Activated CD4-positive, alpha-beta T cell treated with anti-CD3 and anti-CD28 coated beads, Interleukin-2, amount 50 U/mL, for 48 hours (primary cell): Measurements from ENCODE around the gene CHRM4.
A peak's percentile ranks its signal among the peaks of the same experiment; 100 is the strongest.

Source experiments
- DNase-seq, 2 experiments: peaks; one replicate each; pipeline ENCODE4 v3.0.0-alpha.2; 2020

CHRM4 gene

GRCh38 chr11:46402957-46403902 lies 11.7 kb upstream of the CHRM4 start:
- DNase-seq: no peak

- no peak for DNase-seq
These were observed 6.0 kb upstream of the CHRM4 start for GRCh38 chr11:46397526-46397925.

- DNase-seq: no peak
These were observed 2.2 kb upstream of the CHRM4 start for GRCh38 chr11:46393759-46394158.

GRCh38 chr11:46393231-46393616 lies 1.6 kb upstream of the CHRM4 start:
- DNase-seq: no peak

DNA sequence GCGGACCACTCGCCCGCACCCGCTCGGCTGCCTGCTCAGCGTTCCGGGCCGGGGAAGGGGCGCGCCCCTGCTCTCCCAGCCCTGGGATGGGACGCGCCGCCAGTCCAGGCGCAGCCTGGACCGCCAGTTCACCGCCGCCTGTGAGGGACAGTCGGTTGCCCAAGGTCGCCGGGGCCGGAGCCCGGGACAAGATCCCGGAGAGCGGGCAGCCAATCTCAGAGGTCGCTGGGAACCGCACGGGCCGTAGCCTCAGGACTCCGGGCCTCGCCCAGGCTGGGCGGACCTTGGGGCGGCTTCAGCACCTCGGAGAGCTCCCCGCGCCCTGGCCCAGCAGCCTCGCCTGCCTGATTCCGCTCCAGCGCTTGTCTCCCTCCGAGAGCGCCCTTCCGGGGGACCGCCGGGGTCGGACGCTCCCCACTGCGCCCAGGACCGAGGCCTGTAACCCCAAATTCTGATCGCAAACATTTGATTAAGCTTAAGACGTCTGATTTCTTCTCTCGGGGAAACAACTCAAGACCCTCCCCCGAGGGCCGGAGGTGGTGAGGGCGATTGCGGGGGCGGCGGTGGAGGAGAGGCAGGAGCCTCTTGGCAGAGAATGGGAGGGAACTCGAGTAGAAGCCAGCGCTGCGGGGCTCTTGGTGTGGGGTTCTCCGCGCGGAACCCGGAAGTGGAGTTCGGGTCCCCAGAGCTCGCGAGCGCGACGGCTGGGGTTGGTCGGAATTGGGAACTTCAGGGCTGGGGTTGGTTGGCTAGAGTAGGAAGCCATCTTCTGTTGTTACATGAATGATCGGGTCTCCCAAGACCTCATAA lies 1.1 kb upstream of the CHRM4 start:
- DNase-seq: peak; percentile 79 to 82

GRCh38 chr11:46391186-46391577 lies 394 bp downstream of the CHRM4 start:
- DNase-seq: no peak

DNA sequence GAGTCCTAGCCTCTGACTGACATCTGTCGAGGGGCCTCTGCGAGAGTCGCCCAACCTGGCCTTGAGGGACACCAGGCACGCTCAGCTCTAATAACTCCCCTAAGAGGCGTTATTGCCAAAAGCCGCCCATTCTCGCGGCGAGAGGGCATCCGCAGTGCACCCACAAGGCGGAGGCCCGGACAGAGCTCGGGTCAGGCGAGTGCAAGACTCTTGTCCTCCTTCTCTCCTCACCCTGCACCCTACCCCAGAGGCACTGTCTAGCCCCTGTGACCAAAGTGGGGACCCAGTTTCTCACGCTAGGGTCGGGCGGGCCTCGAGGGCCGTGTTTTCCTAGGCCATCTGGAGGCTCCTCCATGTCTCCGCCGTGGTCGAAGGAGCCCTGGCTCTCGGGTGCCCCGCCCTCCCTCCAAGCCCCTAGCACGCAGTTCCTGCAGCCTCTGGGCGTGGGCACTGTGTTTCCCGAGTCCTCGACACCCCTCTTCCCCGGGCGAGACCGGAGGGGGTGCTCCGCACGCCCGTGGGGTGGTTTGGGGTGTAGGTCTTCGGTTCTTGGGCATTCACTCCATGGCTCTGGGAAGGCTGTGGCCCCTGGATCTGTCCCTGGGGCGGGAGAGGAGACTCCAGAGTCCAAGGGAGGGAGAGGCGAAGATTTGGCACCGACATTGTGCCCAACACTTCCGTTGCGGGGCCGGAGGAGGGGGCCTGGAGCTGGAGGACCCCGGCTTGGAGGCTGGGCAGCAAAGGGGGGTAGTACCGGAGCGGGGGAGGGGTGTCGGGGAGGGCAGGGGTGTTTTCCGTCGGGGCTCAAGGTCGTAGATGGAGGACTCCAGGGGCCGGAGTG lies 1.0 kb downstream of the CHRM4 start:
- no peak for DNase-seq

DNA sequence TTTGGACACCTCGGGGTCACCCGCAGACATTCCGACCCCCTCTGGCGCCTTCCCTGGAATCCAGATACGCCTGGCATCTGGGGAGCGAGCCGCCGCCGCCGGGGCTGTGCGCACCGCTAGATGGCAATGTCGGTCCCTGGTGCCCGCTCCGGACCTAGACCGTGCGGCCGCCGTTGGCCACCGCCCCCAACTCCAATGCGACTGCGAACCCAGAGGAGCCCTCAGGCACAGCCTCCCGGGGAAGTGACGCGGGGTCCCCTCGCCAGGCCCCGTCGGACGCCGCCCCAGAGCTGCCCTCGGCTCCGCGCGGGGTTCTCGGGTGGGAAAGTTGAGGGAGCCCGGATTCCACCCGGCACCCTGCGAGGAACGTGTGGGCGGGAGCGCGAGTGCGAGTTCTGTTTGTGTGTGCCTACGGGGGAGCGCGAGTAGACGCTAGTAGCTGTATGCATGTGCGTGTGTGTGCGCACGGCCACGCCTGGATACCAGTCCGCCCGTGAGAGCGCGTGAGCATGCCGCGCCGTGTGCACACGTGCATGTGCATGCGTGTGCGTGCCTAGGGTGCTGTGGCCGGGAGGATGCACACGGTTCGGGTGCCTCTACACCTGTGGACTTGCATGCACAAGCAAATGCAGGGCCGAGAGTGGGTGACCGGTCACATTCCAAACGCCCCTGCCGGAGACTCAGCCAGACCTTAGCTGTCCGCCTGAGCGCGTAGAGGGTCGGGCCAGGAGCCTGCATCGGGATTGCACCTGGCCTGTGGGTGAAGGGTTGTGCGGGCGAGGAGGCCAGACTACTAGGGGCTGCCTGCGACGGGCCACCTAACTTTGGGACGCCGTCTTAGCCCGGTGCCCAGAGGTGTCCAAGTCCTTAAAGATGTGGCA lies 1.9 kb downstream of the CHRM4 start:
- peak; percentile 73 to 79 for DNase-seq

- DNase-seq: no peak
These were observed 2.7 kb downstream of the CHRM4 start for GRCh38 chr11:46388619-46389449.

DNA sequence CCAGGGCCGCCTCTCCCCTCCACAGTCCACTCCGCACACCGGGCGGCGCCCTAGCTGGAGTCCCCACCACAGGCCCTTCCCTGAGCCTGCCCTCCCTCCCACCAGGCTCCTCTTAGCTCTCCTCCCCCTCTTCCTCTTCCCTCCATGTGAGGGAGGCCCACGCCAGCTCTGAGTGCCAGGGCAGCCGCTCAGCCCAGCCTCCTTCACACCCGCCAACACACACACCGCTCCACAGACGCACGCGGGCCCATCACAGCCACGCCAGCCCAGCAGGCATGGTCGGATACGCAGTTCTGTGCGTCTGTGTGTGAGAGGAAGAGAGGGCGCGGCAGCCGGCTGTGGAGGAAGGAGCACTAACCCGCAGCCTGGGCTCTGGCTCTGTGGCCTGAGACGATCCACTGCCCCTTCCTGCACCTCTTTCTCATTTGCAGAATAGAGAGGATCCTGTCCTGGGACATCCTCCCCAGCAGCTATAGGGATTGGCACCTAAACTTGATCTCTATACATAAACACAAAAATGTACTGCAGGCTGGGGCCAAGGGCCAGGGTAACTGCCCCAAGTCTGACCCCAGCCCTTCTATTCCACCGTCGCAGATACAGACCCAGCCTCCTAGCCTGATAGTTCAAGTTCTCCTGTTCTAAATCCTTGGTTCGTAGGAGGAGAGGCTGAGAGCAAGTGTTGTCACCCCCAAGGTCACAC lies 3.5 kb downstream of the CHRM4 start:
- no peak for DNase-seq

GRCh38 chr11:46387456-46387855 lies 4.1 kb downstream of the CHRM4 start:
- no peak for DNase-seq

GRCh38 chr11:46386674-46387073 lies 4.9 kb downstream of the CHRM4 start:
- DNase-seq: no peak

DNA sequence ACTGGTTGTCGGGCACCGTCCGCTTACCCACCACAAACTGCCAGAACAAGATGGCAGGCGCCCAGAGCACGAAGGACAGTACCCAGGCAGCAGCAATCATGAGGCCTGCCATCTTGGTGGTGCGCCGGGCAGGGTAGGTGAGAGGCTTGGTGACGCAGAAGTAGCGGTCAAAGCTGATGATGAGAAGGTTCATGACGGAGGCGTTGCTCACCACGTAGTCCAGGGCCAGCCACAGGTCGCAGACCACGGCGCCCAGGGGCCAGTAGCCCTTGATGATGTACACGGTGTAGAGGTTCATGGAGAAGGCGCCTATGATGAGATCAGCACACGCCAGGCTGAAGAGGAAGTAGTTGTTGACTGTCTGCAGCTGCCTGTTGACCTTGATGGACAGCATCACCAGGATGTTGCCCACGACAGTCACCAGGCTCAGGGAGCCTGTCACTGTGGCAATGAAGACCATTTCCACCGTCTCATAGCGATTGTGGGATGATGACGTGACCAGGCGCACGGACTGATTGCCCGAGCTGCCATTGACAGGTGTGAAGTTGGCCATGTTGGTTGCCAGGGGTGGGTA lies 5.5 kb downstream of the CHRM4 start:
- no peak for DNase-seq

DNA sequence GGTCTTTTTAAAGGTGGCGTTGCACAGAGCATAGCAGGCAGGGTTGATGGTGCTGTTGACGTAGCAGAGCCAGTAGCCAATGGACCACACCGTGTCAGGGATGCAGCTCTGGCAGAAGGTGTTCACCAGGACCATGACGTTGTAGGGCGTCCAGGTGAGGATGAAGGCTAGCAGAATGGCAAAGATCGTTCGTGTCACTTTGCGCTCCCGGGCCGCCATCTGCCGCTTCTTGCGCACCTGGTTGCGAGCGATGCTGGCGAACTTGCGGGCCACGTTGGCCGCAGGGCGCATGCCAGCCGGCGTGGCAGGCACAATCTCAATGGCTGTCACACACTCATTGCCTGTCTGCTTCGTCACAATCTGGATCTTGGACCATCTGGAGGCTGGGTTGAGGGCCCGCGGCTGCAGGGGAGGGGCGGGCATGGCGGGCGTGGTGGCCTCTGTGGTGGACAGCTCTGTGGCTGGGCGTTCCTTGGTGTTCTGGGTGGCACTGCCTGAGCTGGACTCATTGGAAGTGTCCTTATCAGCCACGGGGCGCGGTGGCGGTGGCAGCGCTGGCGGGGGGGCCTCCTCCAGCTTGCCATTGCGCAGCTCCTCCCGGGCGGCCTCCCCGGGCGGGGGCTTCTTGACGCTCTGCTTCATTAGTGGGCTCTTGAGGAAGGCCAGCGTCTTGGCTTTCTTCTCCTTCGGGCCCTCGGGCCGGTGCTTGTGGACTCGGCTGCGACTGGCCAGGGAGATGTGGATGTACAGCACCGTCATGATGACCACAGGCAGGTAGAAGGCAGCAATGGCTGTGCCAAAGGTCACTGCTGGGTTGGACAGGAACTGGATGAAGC lies 6.2 kb downstream of the CHRM4 start:
- no peak for DNase-seq

- DNase-seq: no peak
These were observed 7.4 kb downstream of the CHRM4 start for GRCh38 chr11:46383974-46384701.

DNA sequence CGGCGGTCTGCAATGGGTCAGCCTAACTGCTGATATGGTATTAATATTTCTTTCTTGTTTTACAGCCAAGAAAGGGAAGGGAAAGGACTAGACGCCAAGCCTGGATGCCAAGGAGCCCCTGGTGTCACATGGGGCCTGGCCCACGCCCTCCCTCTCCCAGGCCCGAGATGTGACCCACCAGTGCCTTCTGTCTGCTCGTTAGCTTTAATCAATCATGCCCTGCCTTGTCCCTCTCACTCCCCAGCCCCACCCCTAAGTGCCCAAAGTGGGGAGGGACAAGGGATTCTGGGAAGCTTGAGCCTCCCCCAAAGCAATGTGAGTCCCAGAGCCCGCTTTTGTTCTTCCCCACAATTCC lies 8.2 kb downstream of the CHRM4 start:
- no peak for DNase-seq

- no peak for DNase-seq
These were observed 8.8 kb downstream of the CHRM4 start for GRCh38 chr11:46382646-46383403.
